B cell (primary cell): ENCODE results near the gene BMP7. TPM values are rescaled to one million over a fixed set of nuclear protein-coding genes. Genes with fewer than 3 reads are reported as not detected.

Source experiments
- ATAC-seq: fragments of 200-7000 bp; cut with Tn5 transposase; one replicate; pipeline ENCODE4 v1.10.0; 2021; ENCODE audit warnings: low read depth, mild to moderate bottlenecking, moderate number of reproducible peaks, moderate library complexity
- CTCF ChIA-PET: fragments of 350-600 bp; sonication (Branson Sonifier 250); formaldehyde crosslinking; loops from one replicate; lab custom pipeline; 2021; ENCODE audit warnings: antibody characterized with exemption, inconsistent platforms; lab: Charles Lee
- POLR2A ChIA-PET: fragments of 350-600 bp; sonication (Branson Sonifier 250); formaldehyde crosslinking; loops from one replicate; lab custom pipeline; 2021; ENCODE audit warnings: antibody characterized with exemption; lab: Charles Lee
- DNase-seq: peaks from one replicate; pipeline ENCODE4 v3.0.0; 2013
- H2AFZ ChIP-seq: 2 replicates; pipeline ENCODE4 v1.6.1; 2012; ENCODE audit warnings: mild to moderate bottlenecking, low read depth, low read length; ENCODE audit not compliant: insufficient read depth, poor library complexity, severe bottlenecking
- H3K27ac ChIP-seq, 2 donors: 1 replicate in 1 of 2; 2 replicates in 1 of 2; pipeline ENCODE4 v1.5.1; 2012 to 2013; ENCODE audit warnings: low read length in 2 of 2, mild to moderate bottlenecking in 2 of 2, moderate library complexity in 1 of 2
- H3K27me3 ChIP-seq, 4 experiments: fragments of 200-600 bp in 1 of 4; sonication (generic) in 1 of 4; replicated peaks in 1 of 4; 1 replicate in 2 of 4; 2 replicates in 2 of 4; pipeline versions ENCODE4 v1.6.1 to v1.7.0; 2013 to 2016; ENCODE audit warnings: low read length in 3 of 4, mild to moderate bottlenecking in 2 of 4, mixed read lengths in 1 of 4, moderate library complexity in 1 of 4; ENCODE audit not compliant: insufficient read depth in 4 of 4, control insufficient read depth in 3 of 4; ENCODE audit errors: control extremely low read depth in 1 of 4
- H3K36me3 ChIP-seq, 2 experiments: replicated peaks in 1 of 2; 1 replicate in 1 of 2; 2 replicates in 1 of 2; pipeline versions ENCODE4 v1.6.1 to v1.7.1; 2013; ENCODE audit warnings: low read length in 1 of 2; ENCODE audit not compliant: insufficient read depth in 2 of 2, control insufficient read depth in 1 of 2; ENCODE audit errors: control extremely low read depth in 1 of 2, extremely low read depth in 1 of 2
- H3K4me1 ChIP-seq, 2 donors: fragments of 200-600 bp in 1 of 2; sonication (generic) in 1 of 2; 1 replicate in 1 of 2; 2 replicates in 1 of 2; pipeline versions ENCODE4 v1.5.1 to v1.6.1; 2013 to 2017; ENCODE audit warnings: low read length in 2 of 2; ENCODE audit not compliant: control insufficient read depth in 2 of 2, insufficient read depth in 2 of 2
- H3K4me2 ChIP-seq: replicated peaks from 2 replicates; pipeline ENCODE3; 2012; ENCODE audit warnings: mild to moderate bottlenecking, low read depth, low read length; ENCODE audit not compliant: poor library complexity, severe bottlenecking
- H3K4me3 ChIP-seq, 5 experiments: fragments of 200-600 bp in 1 of 5; sonication (generic) in 1 of 5; 1 replicate in 3 of 5; 2 replicates in 2 of 5; pipeline versions ENCODE4 v1.5.1 to v1.7.0; 2011 to 2016; ENCODE audit warnings: low read length in 4 of 5, mild to moderate bottlenecking in 4 of 5, low read depth in 2 of 5, control low read depth in 1 of 5, moderate library complexity in 1 of 5; ENCODE audit not compliant: insufficient read depth in 1 of 5; ENCODE audit errors: control extremely low read depth in 1 of 5, extremely low read depth in 1 of 5
- H3K79me2 ChIP-seq: fragments of 200-600 bp; sonication (generic); one replicate; pipeline ENCODE4 v1.6.0; 2016; ENCODE audit warnings: low read length; ENCODE audit not compliant: control insufficient read depth, insufficient read depth
- H3K9ac ChIP-seq: fragments of 200-600 bp; sonication (generic); 2 replicates; pipeline ENCODE4 v1.6.1; 2017; ENCODE audit warnings: mild to moderate bottlenecking, low read length, moderate library complexity
- H3K9me3 ChIP-seq, 3 donors: one replicate each; pipeline versions ENCODE4 v1.6.1 to v1.7.1; 2013; ENCODE audit warnings: low read length in 2 of 3; ENCODE audit not compliant: control insufficient read depth in 2 of 3, insufficient read depth in 1 of 3; ENCODE audit errors: control extremely low read depth in 1 of 3
- H4K20me1 ChIP-seq: 2 replicates; pipeline ENCODE4 v1.6.0; 2012; ENCODE audit warnings: mild to moderate bottlenecking, low read length; ENCODE audit not compliant: insufficient read depth, control insufficient read depth, poor library complexity, severe bottlenecking
- H3K27ac Mint-ChIP-seq: one replicate; pipeline ENCODE4 v1.8.0; 2021; ENCODE audit warnings: mixed read lengths
- H3K27me3 Mint-ChIP-seq: one replicate; pipeline ENCODE4 v1.8.0; 2021; ENCODE audit warnings: mixed read lengths
- H3K4me1 Mint-ChIP-seq: one replicate; pipeline ENCODE4 v1.8.0; 2021; ENCODE audit warnings: mixed read lengths
- H3K4me3 Mint-ChIP-seq: one replicate; pipeline ENCODE4 v1.8.0; 2021; ENCODE audit warnings: mixed read lengths
- H3K9me3 Mint-ChIP-seq: one replicate; pipeline ENCODE4 v1.8.0; 2022; ENCODE audit warnings: mixed read lengths; ENCODE audit not compliant: insufficient read depth
- CTCF ChIP-seq: fragments of 200-600 bp; IDR thresholded peaks from one replicate; pipeline ENCODE4 v1.8.0; 2022; ENCODE audit warnings: antibody characterized with exemption, mild to moderate bottlenecking
- WGBS: methylation state at CpG from one replicate; pipeline ENCODE4 v1.1.5; 2013; ENCODE audit warnings: missing lambda C conversion rate; ENCODE audit not compliant: insufficient coverage; 5-methylcytosine and 5-hydroxymethylcytosine counted together
- intact Hi-C: fragments of 100-400 bp; cut with micrococcal nuclease; formaldehyde crosslinking; loops from one replicate; pipeline ENCODE4 v1.10.0; 2022
- polyA plus RNA-seq: library from polyadenylated mRNA; depleted of rRNA; stranded (reverse); fragments of >200 nt; gene quantifications from 2 replicates; pipeline ENCODE4 v1.2.3, GENCODE V29; 2012
- total RNA-seq, 2 donors: library from RNA; stranded (reverse); fragments of 120-200 nt in 1 of 2; gene quantifications; 1 replicate in 1 of 2; 2 replicates in 1 of 2; pipeline versions ENCODE4 v1.2.3 to v1.2.4, GENCODE V29; 2013 to 2022

BMP7 gene
- total and polyA plus RNA-seq, 2 donors (not counting 1 experiment from before 2014, with no cell fraction given): not detected

DNA sequence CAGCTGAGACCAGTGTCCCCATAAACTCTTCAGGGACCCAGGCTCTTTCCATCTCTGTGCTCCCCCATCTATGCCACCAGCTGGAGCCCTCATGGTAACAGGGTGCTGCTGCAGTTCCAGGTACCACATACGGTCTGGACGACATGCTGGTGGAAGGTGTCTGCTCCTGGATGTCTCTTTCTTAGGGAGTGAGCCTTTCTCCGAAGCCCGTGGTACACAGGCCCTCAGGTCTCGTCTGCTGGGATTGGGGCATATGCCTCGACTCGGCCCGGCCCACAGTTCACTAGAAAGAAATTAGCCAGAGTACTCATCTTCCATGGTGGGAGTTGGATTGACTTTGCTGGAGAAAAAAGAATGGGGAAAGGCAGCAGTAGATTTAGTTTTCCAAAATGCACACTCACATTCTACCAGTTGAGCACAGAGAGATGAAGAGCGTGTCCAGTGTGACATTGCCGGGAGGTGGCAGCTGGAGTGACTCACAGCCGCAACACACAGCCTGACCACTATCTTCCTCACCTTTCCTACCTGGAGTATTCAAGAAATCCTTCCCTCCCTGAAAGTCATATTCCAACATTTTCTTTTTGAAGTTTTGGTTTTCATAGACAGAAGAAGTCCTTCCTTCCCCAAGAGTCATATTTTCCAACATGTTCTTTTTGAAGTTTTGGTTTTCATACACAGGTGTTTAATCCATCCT lies 44.5 kb upstream of the BMP7 start:
- POLR2A ChIA-PET: no interaction called here

More for the DNA sequence above, 44.5 kb upstream of the BMP7 start:
- Histone ChIP-seq H3K27me3 (peaks cover 0 to 4% (median 2%) of the 10 kb centered on the region in 4 experiments), H3K4me1 (no peaks in the 10 kb centered on the region), H3K4me3 (no peak overlapping the region), H3K9ac (no peak overlapping the region), H2AFZ (no peak overlapping the region), H3K9me3 (peaks cover 0 to 5% (median 0%) of the 10 kb centered on the region in 3 donors), H3K79me2 (no peaks in the 10 kb centered on the region), H3K36me3 (no peaks in the 10 kb centered on the region), H3K4me2 (no peak overlapping the region), H4K20me1 (no peaks in the 10 kb centered on the region), H3K27ac (no peak overlapping the region)
- Mint-ChIP-seq H3K4me3 (no peak overlapping the region), H3K27ac (no peak overlapping the region), H3K4me1 (no peaks in the 10 kb centered on the region), H3K9me3 (no peaks in the 10 kb centered on the region), H3K27me3 (peaks cover 16% of the 10 kb centered on the region)
- DNase-seq (no peak), ATAC-seq (no peak)
- WGBS: 95% methylated on average over 10 of the region's 11 CpGs
- CTCF ChIA-PET: no interaction called here
- intact Hi-C loops: no loop called here
- TF ChIP-seq CTCF: no peak
